Vagina (tissue), 2 donors: ENCODE measurements around the gene ABLIM2.

Experiments used
- CTCF ChIP-seq, 3 experiments: fragments of 450-650 bp in 2 of 3; fragments of 200-600 bp in 1 of 3; sonication (generic) in 1 of 3; IDR thresholded peaks; one replicate each; pipeline ENCODE4 v1.5.1; 2017 to 2019; ENCODE audit warnings: antibody characterized with exemption in 3 of 3, mild to moderate bottlenecking in 2 of 3, moderate library complexity in 2 of 3
- POLR2A ChIP-seq, 2 donors: fragments of 450-650 bp; IDR thresholded peaks; one replicate each; pipeline ENCODE4 v1.6.1; 2017; ENCODE audit warnings: antibody characterized with exemption in 2 of 2, mild to moderate bottlenecking in 2 of 2, moderate library complexity in 2 of 2
- POLR2AphosphoS5 ChIP-seq, 2 donors: sonication (generic); formaldehyde crosslinking; IDR thresholded peaks; one replicate each; pipeline ENCODE4 v1.9.0; 2017; ENCODE audit warnings: antibody characterized with exemption in 2 of 2, mild to moderate bottlenecking in 2 of 2, low read depth in 1 of 2; ENCODE audit not compliant: insufficient read depth in 1 of 2

GRCh38 chr4:8035371-8035780 is 123.2 kb downstream of the ABLIM2 start:
- no peak for TF ChIP-seq CTCF (IDR thresholded peaks at IDR 0.05)
- TF ChIP-seq POLR2A (IDR thresholded peaks at IDR 0.05), result no peak
- no peak for TF ChIP-seq POLR2AphosphoS5 (IDR thresholded peaks at IDR 0.05; ENCODE audit: insufficient read depth in 1 of 2, low read depth in 1 of 2)
